Endodermal cell (in vitro differentiated cells): ENCODE data around the gene CEACAM4. TPM values are rescaled to one million over a fixed set of nuclear protein-coding genes. Genes with fewer than 3 reads are reported as not detected.

ENCODE experiments used
- DNase-seq: peaks from one replicate; pipeline ENCODE4 v3.0.0-alpha.2; 2017
- H3K27ac ChIP-seq: 2 replicates; pipeline ENCODE4 v1.5.1; 2013; ENCODE audit warnings: mild to moderate bottlenecking, low read depth, low read length, moderate library complexity
- H3K27me3 ChIP-seq: 2 replicates; pipeline ENCODE4 v1.6.1; 2013; ENCODE audit warnings: mild to moderate bottlenecking, low read length, moderate library complexity; ENCODE audit not compliant: insufficient read depth, control insufficient read depth, poor library complexity, severe bottlenecking
- H3K36me3 ChIP-seq: 2 replicates; pipeline ENCODE4 v1.7.0; 2013; ENCODE audit warnings: mild to moderate bottlenecking, low read length, moderate library complexity; ENCODE audit not compliant: control insufficient read depth, insufficient read depth
- H3K4me1 ChIP-seq: one replicate; pipeline ENCODE4 v1.7.0; 2013; ENCODE audit warnings: low read length; ENCODE audit not compliant: control insufficient read depth, insufficient read depth
- H3K4me3 ChIP-seq: 2 replicates; pipeline ENCODE4 v1.5.1; 2013; ENCODE audit warnings: mild to moderate bottlenecking, low read length, moderate library complexity
- H3K9ac ChIP-seq: 2 replicates; pipeline ENCODE4 v1.6.1; 2013; ENCODE audit warnings: mild to moderate bottlenecking, low read length, moderate library complexity; ENCODE audit not compliant: poor library complexity, severe bottlenecking; ENCODE audit errors: extremely low read depth
- H3K9me3 ChIP-seq: 2 replicates; pipeline ENCODE4 v1.6.1; 2013; ENCODE audit warnings: mild to moderate bottlenecking, low read length, moderate library complexity; ENCODE audit not compliant: control insufficient read depth
- H3K27ac Mint-ChIP-seq: 2 replicates; pipeline ENCODE4 v1.8.0; 2020; ENCODE audit warnings: mixed read lengths
- H3K27me3 Mint-ChIP-seq: 2 replicates; pipeline ENCODE4 v1.8.0; 2021; ENCODE audit warnings: mild to moderate bottlenecking, mixed read lengths; ENCODE audit not compliant: insufficient read depth
- H3K36me3 Mint-ChIP-seq: 2 replicates; pipeline ENCODE4 v1.8.0; 2020; ENCODE audit warnings: low read depth, mixed read lengths
- H3K4me1 Mint-ChIP-seq: 2 replicates; pipeline ENCODE4 v1.8.0; 2020; ENCODE audit warnings: mixed read lengths
- H3K4me3 Mint-ChIP-seq: 2 replicates; pipeline ENCODE4 v1.8.0; 2020; ENCODE audit warnings: mild to moderate bottlenecking, moderate library complexity, mixed read lengths
- H3K9me3 Mint-ChIP-seq: 2 replicates; pipeline ENCODE4 v1.8.0; 2020; ENCODE audit warnings: mild to moderate bottlenecking, mixed read lengths
- CTCF ChIP-seq: fragments of 200-600 bp; sonication (generic); conservative IDR thresholded peaks from 2 replicates; pipeline ENCODE4 v1.5.0; 2021; ENCODE audit warnings: antibody characterized with exemption, mild to moderate bottlenecking
- WGBS, 2 experiments: methylation state at CpG; one replicate each; pipeline versions ENCODE4 v1.1.5 to v1.1.7; 2013; ENCODE audit warnings: missing lambda C conversion rate in 2 of 2, mixed read lengths in 1 of 2; ENCODE audit not compliant: insufficient coverage in 1 of 2, insufficient read length in 1 of 2; 5-methylcytosine and 5-hydroxymethylcytosine counted together
- total RNA-seq, 2 donors: library from RNA; stranded (reverse); fragmentation: NEBNext Ultra II Directional in 1 of 2; extraction: Animal tissue kit (Norgen Biotek cat#: 25700) in 1 of 2; gene quantifications; 2 replicates in 1 of 2; 3 replicates in 1 of 2; pipeline ENCODE4 v1.2.1, GENCODE V29; 2021

CEACAM4 gene
- total RNA-seq, 2 donors from 2014 or later = not detected

DNA sequence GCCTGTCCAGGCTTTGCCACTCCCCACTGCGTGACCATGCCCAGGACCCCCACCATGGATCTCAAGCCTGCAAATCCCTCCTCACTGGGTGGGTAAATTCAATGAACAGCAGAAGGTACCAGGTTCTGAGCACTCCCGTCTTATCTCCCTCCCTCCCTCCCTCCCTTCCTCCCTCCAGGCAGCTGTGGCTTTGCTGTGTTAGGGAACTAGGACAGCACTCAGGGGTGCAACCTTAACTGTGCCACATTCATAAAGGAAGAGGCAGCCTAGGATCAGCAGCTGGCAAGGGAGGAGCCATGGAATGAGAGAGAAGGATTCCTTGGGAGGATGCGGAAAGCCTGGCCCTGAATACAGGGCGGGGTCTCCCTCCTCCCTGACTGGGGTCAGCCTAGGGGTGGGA lies 5.6 kb downstream of the CEACAM4 start:
- DNase-seq = no peak
- WGBS, 2 experiments = 58 to 69% methylated on average over 3 to 4 of the region's 4 CpGs
- Histone ChIP-seq H3K27ac (no peak overlapping the region), H3K27me3 (no peaks in the 10 kb centered on the region), H3K9me3 (no peaks in the 10 kb centered on the region), H3K4me3 (no peak overlapping the region), H3K36me3 (no peaks in the 10 kb centered on the region), H3K9ac (no peak overlapping the region), H3K4me1 (no peaks in the 10 kb centered on the region)
- no peaks in the 10 kb centered on the region for H3K4me1 Mint-ChIP-seq
- H3K9me3 Mint-ChIP-seq = peaks cover 88% of the 10 kb centered on the region
- H3K27ac Mint-ChIP-seq = no peak overlapping the region
- no peak overlapping the region for H3K4me3 Mint-ChIP-seq
- no peak for TF ChIP-seq CTCF
- no peaks in the 10 kb centered on the region for H3K27me3 Mint-ChIP-seq
- H3K36me3 Mint-ChIP-seq = no peaks in the 10 kb centered on the region

GRCh38 chr19:41620171-41620570 lies 6.7 kb downstream of the CEACAM4 start:
- H3K36me3 Mint-ChIP-seq = no peaks in the 10 kb centered on the region
- H3K9ac ChIP-seq = no peak overlapping the region
- H3K4me1 Mint-ChIP-seq = no peaks in the 10 kb centered on the region
- H3K4me3 ChIP-seq = no peak overlapping the region
- H3K27ac Mint-ChIP-seq = no peak overlapping the region
- WGBS, 2 experiments = 57 to 71% methylated on average over 1 to 5 of the region's 5 CpGs
- TF ChIP-seq CTCF = no peak
- no peaks in the 10 kb centered on the region for H3K36me3 ChIP-seq
- no peaks in the 10 kb centered on the region for H3K4me1 ChIP-seq
- H3K27ac ChIP-seq = no peak overlapping the region
- no peaks in the 10 kb centered on the region for H3K27me3 Mint-ChIP-seq
- H3K27me3 ChIP-seq = no peaks in the 10 kb centered on the region
- no peaks in the 10 kb centered on the region for H3K9me3 ChIP-seq
- no peak for DNase-seq
- peaks cover 86% of the 10 kb centered on the region for H3K9me3 Mint-ChIP-seq
- no peak overlapping the region for H3K4me3 Mint-ChIP-seq

DNA sequence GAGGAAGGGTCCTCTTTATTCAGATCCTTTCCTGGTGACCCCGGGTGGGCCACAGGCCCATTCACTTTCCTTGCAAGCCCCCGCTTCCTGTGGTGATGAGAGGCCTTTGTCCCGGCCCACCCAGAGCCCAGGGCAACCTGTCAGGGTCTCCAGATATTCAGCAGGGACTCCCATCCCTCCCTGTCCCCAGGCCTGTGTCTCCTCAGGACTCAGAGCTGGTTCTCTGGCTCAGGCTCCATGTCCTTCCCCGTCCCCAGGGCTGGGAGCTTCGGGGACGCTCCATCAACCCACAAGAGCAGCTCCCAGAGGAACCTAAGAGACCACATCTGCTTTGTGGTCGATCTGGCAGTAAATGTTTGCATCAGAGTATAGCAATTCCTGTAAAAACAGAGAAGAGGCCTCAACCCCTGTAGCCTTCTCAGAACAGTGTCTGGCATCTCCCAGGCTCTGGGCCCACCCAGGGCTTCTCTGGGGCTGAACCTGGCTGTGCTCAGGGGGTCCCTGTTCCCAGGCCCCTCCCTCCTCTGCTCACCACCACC lies 7.8 kb downstream of the CEACAM4 start:
- Mint-ChIP-seq H3K27ac (no peak overlapping the region), H3K9me3 (peaks cover 86% of the 10 kb centered on the region), H3K4me1 (no peaks in the 10 kb centered on the region), H3K27me3 (no peaks in the 10 kb centered on the region), H3K4me3 (no peak overlapping the region), H3K36me3 (no peaks in the 10 kb centered on the region)
- Histone ChIP-seq H3K9me3 (no peaks in the 10 kb centered on the region), H3K4me1 (no peaks in the 10 kb centered on the region), H3K27me3 (no peaks in the 10 kb centered on the region), H3K4me3 (no peak overlapping the region), H3K9ac (no peak overlapping the region), H3K36me3 (no peaks in the 10 kb centered on the region), H3K27ac (no peak overlapping the region)
- no peak for TF ChIP-seq CTCF
- 14 to 62% methylated on average over 1 to 7 of the region's 7 CpGs for WGBS, 2 experiments
- no peak for DNase-seq
